ENCODE data around the gene TWNK. TPM values are rescaled to one million over a fixed set of nuclear protein-coding genes. Genes with fewer than 3 reads are reported as not detected.

Gene TWNK
- total and polyA plus RNA-seq, 3 experiments from 2014 or later, result 8.2 to 44.3 (median 40.6) TPM

- no peak for DNase-seq
- Histone ChIP-seq H3K27me3 (ENCODE audit: insufficient read depth, low read length, poor library complexity, severe bottlenecking) (no peaks in the 10 kb centered on the region), H3K36me3 (ENCODE audit: insufficient read depth, low read length) (peaks cover 16% of the 10 kb centered on the region), H3K4me1 (ENCODE audit: insufficient read depth, low read length) (no peaks in the 10 kb centered on the region), H3K27ac (ENCODE audit: low read depth, low read length) (no peak overlapping the region), H3K9me3 (ENCODE audit: low read length) (no peaks in the 10 kb centered on the region), H3K4me3 (ENCODE audit: low read length) (no peak overlapping the region)
- ChIA-PET CTCF (no interaction called here), POLR2A (no interaction called here)
- peaks cover 12 to 64% (median 16%) of the 10 kb centered on the region in 3 donors for H3K36me3 Mint-ChIP-seq
- no peaks in the 10 kb centered on the region for H3K27me3 Mint-ChIP-seq
- H3K27ac Mint-ChIP-seq, result no peak overlapping the region
- no peaks in the 10 kb centered on the region for H3K9me3 Mint-ChIP-seq
- no peaks in the 10 kb centered on the region for H3K4me1 Mint-ChIP-seq
- H3K4me3 Mint-ChIP-seq, result no peak overlapping the region
Observed at GRCh38 chr10:100962351-100963080, 24.8 kb upstream of the TWNK start.

GRCh38 chr10:100963826-100964225 is 23.5 kb upstream of the TWNK start:
- Mint-ChIP-seq H3K36me3 (peaks cover 9 to 56% (median 12%) of the 10 kb centered on the region in 3 donors), H3K27me3 (no peaks in the 10 kb centered on the region), H3K4me3 (no peak overlapping the region), H3K4me1 (peaks cover 4 to 9% (median 6%) of the 10 kb centered on the region in 3 donors), H3K9me3 (no peaks in the 10 kb centered on the region), H3K27ac (no peak overlapping the region)
- CTCF ChIA-PET, result interaction anchor here (3.7 kb wide), 1 partner anchor 34 kb away, joined by 18 read pairs; no protein-coding TSS in a partner anchor
- POLR2A ChIA-PET, result no interaction called here
- H3K27ac ChIP-seq (ENCODE audit: low read depth, low read length), result no peak overlapping the region
- H3K36me3 ChIP-seq (ENCODE audit: insufficient read depth, low read length), result peaks cover 10% of the 10 kb centered on the region
- no peak overlapping the region for H3K4me3 ChIP-seq (ENCODE audit: low read length)
- DNase-seq, result no peak
- no peaks in the 10 kb centered on the region for H3K9me3 ChIP-seq (ENCODE audit: low read length)
- H3K27me3 ChIP-seq (ENCODE audit: insufficient read depth, low read length, poor library complexity, severe bottlenecking), result no peaks in the 10 kb centered on the region
- peaks cover 2% of the 10 kb centered on the region for H3K4me1 ChIP-seq (ENCODE audit: insufficient read depth, low read length)

GRCh38 chr10:100965820-100966219 is 21.5 kb upstream of the TWNK start:
- ChIA-PET CTCF (interaction anchor here (1.9 to 3.7 kb wide), 2 partner anchors 32 to 48 kb away, joined by 7 to 18 read pairs; no protein-coding TSS in a partner anchor), POLR2A (no interaction called here)
- Histone ChIP-seq H3K27me3 (ENCODE audit: insufficient read depth, low read length, poor library complexity, severe bottlenecking) (no peaks in the 10 kb centered on the region), H3K36me3 (ENCODE audit: insufficient read depth, low read length) (peaks cover 9% of the 10 kb centered on the region), H3K27ac (ENCODE audit: low read depth, low read length) (no peak overlapping the region), H3K4me1 (ENCODE audit: insufficient read depth, low read length) (peaks cover 5% of the 10 kb centered on the region), H3K4me3 (ENCODE audit: low read length) (no peak overlapping the region), H3K9me3 (ENCODE audit: low read length) (no peaks in the 10 kb centered on the region)
- DNase-seq, result no peak
- H3K27ac Mint-ChIP-seq, result no peak overlapping the region
- no peaks in the 10 kb centered on the region for H3K9me3 Mint-ChIP-seq
- H3K36me3 Mint-ChIP-seq, result peaks cover 7 to 37% (median 7%) of the 10 kb centered on the region in 3 donors
- no peak overlapping the region for H3K4me3 Mint-ChIP-seq
- H3K4me1 Mint-ChIP-seq, result peaks cover 8 to 20% (median 18%) of the 10 kb centered on the region in 3 donors
- H3K27me3 Mint-ChIP-seq, result no peaks in the 10 kb centered on the region

GRCh38 chr10:100966887-100967286 is 20.5 kb upstream of the TWNK start:
- CTCF ChIA-PET, result interaction anchor here (0.6 to 3.7 kb wide), 3 partner anchors 31 to 777 kb away, joined by 4 to 18 read pairs (median 16); no protein-coding TSS in a partner anchor
- POLR2A ChIA-PET, result no interaction called here

GRCh38 chr10:100967332-100967731 is 20.0 kb upstream of the TWNK start:
- H3K27ac ChIP-seq (ENCODE audit: low read depth, low read length), result no peak overlapping the region
- Mint-ChIP-seq H3K27ac (peak overlapping the region in 2 of 8 donors; percentile 24 to 76), H3K36me3 (peaks cover 7 to 28% (median 7%) of the 10 kb centered on the region in 3 donors), H3K9me3 (no peaks in the 10 kb centered on the region), H3K4me1 (peaks cover 8 to 20% (median 20%) of the 10 kb centered on the region in 3 donors), H3K27me3 (no peaks in the 10 kb centered on the region), H3K4me3 (no peak overlapping the region)
- peaks cover 1% of the 10 kb centered on the region for H3K36me3 ChIP-seq (ENCODE audit: insufficient read depth, low read length)
- ChIA-PET POLR2A (interaction anchor here (0.5 kb wide), 1 partner anchor 731 kb away, joined by 4 read pairs; no protein-coding TSS in a partner anchor), CTCF (interaction anchor here (0.6 to 3.7 kb wide), 4 partner anchors 30 to 778 kb away, joined by 4 to 18 read pairs (median 10); no protein-coding TSS in a partner anchor)
- no peaks in the 10 kb centered on the region for H3K9me3 ChIP-seq (ENCODE audit: low read length)
- no peaks in the 10 kb centered on the region for H3K27me3 ChIP-seq (ENCODE audit: insufficient read depth, low read length, poor library complexity, severe bottlenecking)
- H3K4me3 ChIP-seq (ENCODE audit: low read length), result no peak overlapping the region
- H3K4me1 ChIP-seq (ENCODE audit: insufficient read depth, low read length), result peaks cover 5% of the 10 kb centered on the region
- DNase-seq, result no peak

More at GRCh38 chr10:100966887-100967286, 20.5 kb upstream of the TWNK start:
- Mint-ChIP-seq H3K27me3 (no peaks in the 10 kb centered on the region), H3K4me1 (peaks cover 8 to 20% (median 20%) of the 10 kb centered on the region in 3 donors), H3K36me3 (peaks cover 7 to 32% (median 7%) of the 10 kb centered on the region in 3 donors), H3K4me3 (no peak overlapping the region), H3K9me3 (no peaks in the 10 kb centered on the region), H3K27ac (no peak overlapping the region)
- no peak overlapping the region for H3K27ac ChIP-seq (ENCODE audit: low read depth, low read length)
- no peaks in the 10 kb centered on the region for H3K9me3 ChIP-seq (ENCODE audit: low read length)
- H3K36me3 ChIP-seq (ENCODE audit: insufficient read depth, low read length), result peaks cover 5% of the 10 kb centered on the region
- DNase-seq, result no peak
- no peak overlapping the region for H3K4me3 ChIP-seq (ENCODE audit: low read length)
- H3K4me1 ChIP-seq (ENCODE audit: insufficient read depth, low read length), result peaks cover 5% of the 10 kb centered on the region
- no peaks in the 10 kb centered on the region for H3K27me3 ChIP-seq (ENCODE audit: insufficient read depth, low read length, poor library complexity, severe bottlenecking)

- Histone ChIP-seq H3K27ac (ENCODE audit: low read depth, low read length) (no peak overlapping the region), H3K27me3 (ENCODE audit: insufficient read depth, low read length, poor library complexity, severe bottlenecking) (no peaks in the 10 kb centered on the region), H3K4me3 (ENCODE audit: low read length) (no peak overlapping the region), H3K9me3 (ENCODE audit: low read length) (no peaks in the 10 kb centered on the region), H3K4me1 (ENCODE audit: insufficient read depth, low read length) (peaks cover 5% of the 10 kb centered on the region), H3K36me3 (ENCODE audit: insufficient read depth, low read length) (no peaks in the 10 kb centered on the region)
- H3K27me3 Mint-ChIP-seq, result no peaks in the 10 kb centered on the region
- ChIA-PET CTCF (interaction anchor here (0.8 to 2.2 kb wide), 6 partner anchors 13 to 63 kb away, joined by 3 to 16 read pairs (median 4); partner anchors contain the start of genes LZTS2, PDZD7 and SFXN3), POLR2A (interaction anchor here (0.6 kb wide), 1 partner anchor 1221 kb away, joined by 3 read pairs; no protein-coding TSS in a partner anchor)
- no peaks in the 10 kb centered on the region for H3K9me3 Mint-ChIP-seq
- DNase-seq, result no peak
- peak overlapping the region in 4 of 8 donors; percentile 10 to 56 (median 26) for H3K27ac Mint-ChIP-seq
- H3K4me3 Mint-ChIP-seq, result peak overlapping the region in 6 of 7 donors; percentile 69 to 86 (median 75)
- H3K36me3 Mint-ChIP-seq, result peaks cover 0 to 19% (median 3%) of the 10 kb centered on the region in 3 donors
- H3K4me1 Mint-ChIP-seq, result peaks cover 8 to 20% (median 20%) of the 10 kb centered on the region in 3 donors
Observed at GRCh38 chr10:100968062-100968736, 19.1 kb upstream of the TWNK start.

- H3K27ac ChIP-seq (ENCODE audit: low read depth, low read length), result no peak overlapping the region
- no peak overlapping the region for H3K4me3 ChIP-seq (ENCODE audit: low read length)
- H3K4me1 ChIP-seq (ENCODE audit: insufficient read depth, low read length), result peaks cover 5% of the 10 kb centered on the region
- ChIA-PET POLR2A (interaction anchor here (0.6 kb wide), 1 partner anchor 14 kb away, joined by 3 read pairs; no protein-coding TSS in a partner anchor), CTCF (interaction anchor here (0.8 to 2.2 kb wide), 8 partner anchors 13 to 62 kb away, joined by 3 to 12 read pairs (median 5); partner anchors contain the start of genes LZTS2, PDZD7 and SFXN3)
- peaks cover 0 to 16% (median 3%) of the 10 kb centered on the region in 3 donors for H3K36me3 Mint-ChIP-seq
- H3K27me3 ChIP-seq (ENCODE audit: insufficient read depth, low read length, poor library complexity, severe bottlenecking), result no peaks in the 10 kb centered on the region
- H3K4me3 Mint-ChIP-seq, result peak overlapping the region; percentile 50 to 86 (median 73)
- H3K9me3 ChIP-seq (ENCODE audit: low read length), result no peaks in the 10 kb centered on the region
- H3K4me1 Mint-ChIP-seq, result peaks cover 8 to 20% (median 20%) of the 10 kb centered on the region in 3 donors
- peak overlapping the region in 3 of 8 donors; percentile 10 to 42 (median 36) for H3K27ac Mint-ChIP-seq
- DNase-seq, result no peak
- H3K27me3 Mint-ChIP-seq, result no peaks in the 10 kb centered on the region
- no peaks in the 10 kb centered on the region for H3K9me3 Mint-ChIP-seq
- H3K36me3 ChIP-seq (ENCODE audit: insufficient read depth, low read length), result no peaks in the 10 kb centered on the region
Observed at GRCh38 chr10:100968863-100969186, 18.5 kb upstream of the TWNK start.
